ENCODE measurements around the gene DYNC1H1. TPM values are rescaled to one million over a fixed set of nuclear protein-coding genes. Genes with fewer than 3 reads are reported as not detected.

The DYNC1H1 gene
- total and polyA plus RNA-seq, 2 donors (not counting 1 experiment from before 2014, with no cell fraction given) = 128 to 677 TPM

DNA sequence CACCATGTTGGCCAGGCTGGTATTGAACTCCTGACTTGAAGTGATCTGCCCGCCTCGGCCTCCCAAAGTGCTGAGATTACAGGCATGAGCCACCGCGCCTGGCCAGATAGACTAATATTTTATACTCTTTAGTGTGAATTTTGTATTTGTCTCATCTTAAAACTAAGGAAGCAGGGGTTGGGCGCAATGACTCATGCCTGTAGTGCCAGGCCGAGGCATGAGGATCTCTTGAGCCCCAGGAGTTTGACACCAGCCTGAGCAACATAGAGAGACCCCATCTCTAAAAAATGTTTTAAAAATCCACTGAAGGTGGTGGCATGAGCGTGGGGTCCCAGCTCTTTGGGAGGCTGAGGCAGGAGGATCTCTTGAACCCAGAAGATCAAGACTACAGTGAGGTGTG, 9.0 kb downstream of the DYNC1H1 start:
- peak in 1 of 2 donors; percentile 29 for DNase-seq (ENCODE audit: low read depth in 2 of 2)
- Histone ChIP-seq H3K9ac (ENCODE audit: insufficient read depth, low read length) (no peak overlapping the region), H2AFZ (ENCODE audit: low read length) (no peak overlapping the region), H3K36me3 (ENCODE audit: control insufficient read depth, insufficient read depth, low read length) (peaks cover 5% of the 10 kb centered on the region), H3K9me3 (ENCODE audit: control insufficient read depth, insufficient read depth, low read depth, low read length) (no peaks in the 10 kb centered on the region), H3K27ac (ENCODE audit: insufficient read depth, low read length) (peak overlapping the region; percentile 74), H3K4me1 (ENCODE audit: control insufficient read depth, extremely low read depth, insufficient read depth, low read length) (peaks cover 11% of the 10 kb centered on the region), H3K4me3 (replicated peaks in 1 of 4; ENCODE audit: control extremely low read depth in 1 of 4, insufficient read depth in 1 of 4, low read depth in 3 of 4, low read length in 4 of 4) (peak overlapping the region in 1 of 4 experiments; percentile 8), H3K79me2 (ENCODE audit: control insufficient read depth, insufficient read depth, low read length) (peaks cover 78% of the 10 kb centered on the region), H4K20me1 (ENCODE audit: control insufficient read depth, extremely low read depth, insufficient read depth, low read length) (peaks cover 2% of the 10 kb centered on the region), H3K27me3 (ENCODE audit: control insufficient read depth, insufficient read depth, low read length) (no peaks in the 10 kb centered on the region), H3K4me2 (ENCODE audit: extremely low read depth, insufficient read depth, low read length) (no peak overlapping the region)
- no peak for TF ChIP-seq EZH2 (IDR thresholded peaks at IDR 0.05; ENCODE audit: low read length, missing control alignments)
- TF ChIP-seq, protein P1, sequence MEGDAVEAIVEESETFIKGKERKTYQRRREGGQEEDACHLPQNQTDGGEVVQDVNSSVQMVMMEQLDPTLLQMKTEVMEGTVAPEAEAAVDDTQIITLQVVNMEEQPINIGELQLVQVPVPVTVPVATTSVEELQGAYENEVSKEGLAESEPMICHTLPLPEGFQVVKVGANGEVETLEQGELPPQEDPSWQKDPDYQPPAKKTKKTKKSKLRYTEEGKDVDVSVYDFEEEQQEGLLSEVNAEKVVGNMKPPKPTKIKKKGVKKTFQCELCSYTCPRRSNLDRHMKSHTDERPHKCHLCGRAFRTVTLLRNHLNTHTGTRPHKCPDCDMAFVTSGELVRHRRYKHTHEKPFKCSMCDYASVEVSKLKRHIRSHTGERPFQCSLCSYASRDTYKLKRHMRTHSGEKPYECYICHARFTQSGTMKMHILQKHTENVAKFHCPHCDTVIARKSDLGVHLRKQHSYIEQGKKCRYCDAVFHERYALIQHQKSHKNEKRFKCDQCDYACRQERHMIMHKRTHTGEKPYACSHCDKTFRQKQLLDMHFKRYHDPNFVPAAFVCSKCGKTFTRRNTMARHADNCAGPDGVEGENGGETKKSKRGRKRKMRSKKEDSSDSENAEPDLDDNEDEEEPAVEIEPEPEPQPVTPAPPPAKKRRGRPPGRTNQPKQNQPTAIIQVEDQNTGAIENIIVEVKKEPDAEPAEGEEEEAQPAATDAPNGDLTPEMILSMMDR (conservative IDR thresholded peaks at IDR 0.05 in 1 of 2, IDR thresholded peaks at IDR 0.05 in 1 of 2; ENCODE audit: low read depth in 1 of 2, low read length in 2 of 2) = no peak

DNA sequence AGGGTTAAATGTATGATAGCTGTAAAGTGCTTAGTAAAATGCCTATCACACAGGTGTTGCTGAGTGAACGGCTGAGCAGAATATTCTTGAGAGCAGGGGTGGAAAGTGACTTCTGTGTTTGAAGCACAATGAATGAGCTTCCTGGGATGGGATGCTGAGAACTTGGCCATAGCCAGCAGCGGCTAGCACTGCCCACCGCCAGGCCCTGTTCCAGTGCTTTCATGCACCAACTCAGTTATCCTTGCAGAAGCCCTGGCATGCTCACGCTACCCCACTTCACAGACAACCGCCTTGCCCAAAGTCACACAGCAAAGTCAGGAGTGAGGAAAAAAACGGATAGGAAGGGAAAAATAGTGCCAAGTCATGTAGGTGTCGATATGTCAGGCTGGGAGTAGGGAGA, 10.9 kb downstream of the DYNC1H1 start:
- Histone ChIP-seq H3K4me2 (ENCODE audit: extremely low read depth, insufficient read depth, low read length) (no peak overlapping the region), H3K9ac (ENCODE audit: insufficient read depth, low read length) (no peak overlapping the region), H4K20me1 (ENCODE audit: control insufficient read depth, extremely low read depth, insufficient read depth, low read length) (peaks cover 2% of the 10 kb centered on the region), H3K79me2 (ENCODE audit: control insufficient read depth, insufficient read depth, low read length) (peaks cover 72% of the 10 kb centered on the region), H3K27me3 (ENCODE audit: control insufficient read depth, insufficient read depth, low read length) (no peaks in the 10 kb centered on the region), H3K27ac (ENCODE audit: insufficient read depth, low read length) (no peak overlapping the region), H2AFZ (ENCODE audit: low read length) (no peak overlapping the region), H3K4me3 (replicated peaks in 1 of 4; ENCODE audit: control extremely low read depth in 1 of 4, insufficient read depth in 1 of 4, low read depth in 3 of 4, low read length in 4 of 4) (no peak overlapping the region), H3K9me3 (ENCODE audit: control insufficient read depth, insufficient read depth, low read depth, low read length) (no peaks in the 10 kb centered on the region), H3K36me3 (ENCODE audit: control insufficient read depth, insufficient read depth, low read length) (peaks cover 3% of the 10 kb centered on the region), H3K4me1 (ENCODE audit: control insufficient read depth, extremely low read depth, insufficient read depth, low read length) (peaks cover 17% of the 10 kb centered on the region)
- no peak for DNase-seq (ENCODE audit: low read depth in 2 of 2)
- TF ChIP-seq, protein P1 (conservative IDR thresholded peaks at IDR 0.05 in 1 of 2, IDR thresholded peaks at IDR 0.05 in 1 of 2; ENCODE audit: low read depth in 1 of 2, low read length in 2 of 2) = no peak
- TF ChIP-seq EZH2 (IDR thresholded peaks at IDR 0.05; ENCODE audit: low read length, missing control alignments) = no peak

DNA sequence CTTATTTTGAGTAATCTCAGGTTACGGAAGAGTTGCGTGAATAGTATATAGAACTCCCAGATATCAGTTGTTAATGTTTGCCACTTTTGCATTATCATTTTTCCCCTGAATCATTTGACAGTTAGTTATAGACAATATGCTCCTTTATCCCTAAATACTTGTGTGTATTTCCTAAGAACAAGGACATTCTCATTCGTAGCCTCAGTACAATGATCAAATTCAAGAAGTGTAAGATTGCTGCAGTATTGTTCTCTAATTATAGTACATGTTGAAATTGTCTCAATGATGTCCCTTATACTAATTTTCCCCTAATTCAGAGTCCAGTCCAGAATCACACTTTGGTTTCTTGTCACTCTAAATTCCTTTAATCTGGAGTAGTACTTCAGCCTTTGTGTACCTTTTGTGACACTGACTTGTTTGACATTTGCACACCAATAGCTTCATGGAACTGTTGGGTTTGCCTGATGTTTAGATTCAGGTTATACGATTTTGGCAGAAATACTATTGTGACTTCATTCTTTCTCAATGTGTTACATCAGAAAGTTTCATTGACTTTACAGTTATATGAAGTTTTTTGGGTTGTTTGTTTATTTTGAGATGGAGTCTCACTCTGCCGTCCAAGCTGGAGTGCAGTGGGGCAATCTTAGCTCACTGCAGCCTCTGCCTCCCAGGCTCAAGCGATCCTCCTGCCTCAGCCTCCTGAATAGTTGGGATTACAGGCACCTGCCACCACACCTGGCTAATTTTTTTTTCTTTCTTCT, 13.1 kb downstream of the DYNC1H1 start:
- peaks cover 63% of the 10 kb centered on the region for H3K79me2 ChIP-seq (ENCODE audit: control insufficient read depth, insufficient read depth, low read length)
- no peak overlapping the region for H3K4me3 ChIP-seq (replicated peaks in 1 of 4; ENCODE audit: control extremely low read depth in 1 of 4, insufficient read depth in 1 of 4, low read depth in 3 of 4, low read length in 4 of 4)
- no peaks in the 10 kb centered on the region for H4K20me1 ChIP-seq (ENCODE audit: control insufficient read depth, extremely low read depth, insufficient read depth, low read length)
- H3K9ac ChIP-seq (ENCODE audit: insufficient read depth, low read length) = no peak overlapping the region
- no peaks in the 10 kb centered on the region for H3K27me3 ChIP-seq (ENCODE audit: control insufficient read depth, insufficient read depth, low read length)
- H3K27ac ChIP-seq (ENCODE audit: insufficient read depth, low read length) = no peak overlapping the region
- peaks cover 11% of the 10 kb centered on the region for H3K4me1 ChIP-seq (ENCODE audit: control insufficient read depth, extremely low read depth, insufficient read depth, low read length)
- peaks cover 8% of the 10 kb centered on the region for H3K36me3 ChIP-seq (ENCODE audit: control insufficient read depth, insufficient read depth, low read length)
- no peak for TF ChIP-seq EZH2 (IDR thresholded peaks at IDR 0.05; ENCODE audit: low read length, missing control alignments)
- TF ChIP-seq, protein P1 (conservative IDR thresholded peaks at IDR 0.05 in 1 of 2, IDR thresholded peaks at IDR 0.05 in 1 of 2; ENCODE audit: low read depth in 1 of 2, low read length in 2 of 2) = no peak
- DNase-seq (ENCODE audit: low read depth in 2 of 2) = peak in 1 of 2 donors; percentile 78
- no peak overlapping the region for H3K4me2 ChIP-seq (ENCODE audit: extremely low read depth, insufficient read depth, low read length)
- no peaks in the 10 kb centered on the region for H3K9me3 ChIP-seq (ENCODE audit: control insufficient read depth, insufficient read depth, low read depth, low read length)
- no peak overlapping the region for H2AFZ ChIP-seq (ENCODE audit: low read length)

Data from fibroblast of lung (primary cell).